Measurements from ENCODE around the gene TPRG1L. TPM values are rescaled to one million over a fixed set of nuclear protein-coding genes. Genes with fewer than 3 reads are reported as not detected.
"Not testable (repeated sequence)": the region's sequence is repeated elsewhere in the genome, so short reads cannot be mapped to it uniquely, and the experiment has no call there.

TPRG1L gene
- total RNA-seq, 1 donor from 2014 or later: 54.0 TPM

DNA sequence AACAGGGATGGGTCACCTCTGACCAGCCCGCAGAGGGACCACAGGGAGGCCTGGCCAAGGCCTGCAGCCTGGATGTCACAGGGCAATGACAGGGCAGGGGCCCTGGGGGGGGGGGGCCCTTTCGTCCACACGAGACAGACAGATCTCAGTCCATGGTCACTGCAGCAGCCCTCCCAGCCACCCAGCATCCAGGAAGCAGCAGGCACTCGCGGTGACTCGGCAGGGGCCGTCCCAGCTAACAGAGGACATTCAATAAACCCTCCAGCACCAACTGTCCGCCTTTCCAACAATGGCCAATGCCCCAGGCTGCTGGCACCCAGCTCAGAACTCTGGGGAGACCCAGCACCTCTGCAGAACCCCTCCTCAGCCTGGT, 46.4 kb upstream of the TPRG1L start:
- Histone ChIP-seq H3K27me3 (ENCODE audit: low read depth) (peaks cover 22% of the 10 kb centered on the region), H3K9me3 (replicated peaks) (no peaks in the 10 kb centered on the region), H3K36me3 (no peaks in the 10 kb centered on the region), H3K4me3 (no peak overlapping the region), H3K4me1 (no peaks in the 10 kb centered on the region), H3K27ac (replicated peaks) (no peak overlapping the region)
- intact Hi-C loops (cut with micrococcal nuclease): no loop called here
- TF ChIP-seq, protein P1, sequence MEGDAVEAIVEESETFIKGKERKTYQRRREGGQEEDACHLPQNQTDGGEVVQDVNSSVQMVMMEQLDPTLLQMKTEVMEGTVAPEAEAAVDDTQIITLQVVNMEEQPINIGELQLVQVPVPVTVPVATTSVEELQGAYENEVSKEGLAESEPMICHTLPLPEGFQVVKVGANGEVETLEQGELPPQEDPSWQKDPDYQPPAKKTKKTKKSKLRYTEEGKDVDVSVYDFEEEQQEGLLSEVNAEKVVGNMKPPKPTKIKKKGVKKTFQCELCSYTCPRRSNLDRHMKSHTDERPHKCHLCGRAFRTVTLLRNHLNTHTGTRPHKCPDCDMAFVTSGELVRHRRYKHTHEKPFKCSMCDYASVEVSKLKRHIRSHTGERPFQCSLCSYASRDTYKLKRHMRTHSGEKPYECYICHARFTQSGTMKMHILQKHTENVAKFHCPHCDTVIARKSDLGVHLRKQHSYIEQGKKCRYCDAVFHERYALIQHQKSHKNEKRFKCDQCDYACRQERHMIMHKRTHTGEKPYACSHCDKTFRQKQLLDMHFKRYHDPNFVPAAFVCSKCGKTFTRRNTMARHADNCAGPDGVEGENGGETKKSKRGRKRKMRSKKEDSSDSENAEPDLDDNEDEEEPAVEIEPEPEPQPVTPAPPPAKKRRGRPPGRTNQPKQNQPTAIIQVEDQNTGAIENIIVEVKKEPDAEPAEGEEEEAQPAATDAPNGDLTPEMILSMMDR (IDR thresholded peaks at IDR 0.05; ENCODE audit: borderline replicate concordance): no peak
- no peak for DNase-seq

DNA sequence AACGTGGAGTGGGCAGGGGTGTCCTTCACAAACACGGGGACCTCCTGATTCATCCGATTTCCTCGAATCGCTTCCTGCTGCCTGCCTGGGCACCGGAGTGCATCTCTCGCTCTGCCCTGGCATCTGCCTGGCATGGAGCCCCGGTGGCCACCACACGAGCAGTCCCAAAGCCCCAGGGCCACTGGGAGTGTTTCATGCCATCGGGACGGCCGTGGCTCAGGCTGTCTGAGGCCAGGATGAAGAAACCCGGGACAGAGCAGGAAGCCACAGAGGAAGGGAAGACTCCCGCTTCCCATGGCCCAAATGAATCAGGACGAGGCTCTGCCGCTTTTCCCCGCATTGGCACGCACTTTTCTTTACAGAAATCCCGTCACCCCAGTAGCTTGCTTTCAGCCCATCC, 45.9 kb upstream of the TPRG1L start:
- intact Hi-C loops (cut with micrococcal nuclease): no loop called here
- H3K36me3 ChIP-seq: no peaks in the 10 kb centered on the region

DNA sequence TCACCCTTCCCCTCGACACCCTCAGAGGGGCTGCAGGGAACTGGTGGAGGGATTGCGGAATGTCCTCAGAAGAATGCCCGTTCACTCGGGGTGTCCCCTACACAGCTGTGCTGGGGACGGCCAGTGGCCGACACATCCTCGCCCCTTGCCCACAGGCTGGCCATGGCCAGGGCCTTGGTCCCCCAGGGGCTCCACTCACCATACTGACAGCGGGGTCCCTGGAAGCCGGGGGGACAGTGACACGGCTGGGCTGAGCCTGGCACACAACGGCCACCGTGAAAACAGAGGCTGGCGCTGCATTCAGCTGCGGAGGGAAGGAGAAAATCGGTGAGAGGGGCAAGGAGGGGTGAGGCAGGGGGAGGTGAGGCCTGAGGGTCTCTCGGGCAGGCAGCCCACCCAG, 45.2 kb upstream of the TPRG1L start:
- no peak overlapping the region for H3K4me3 ChIP-seq
- intact Hi-C loops (cut with micrococcal nuclease): no loop called here
- TF ChIP-seq, protein P1 (IDR thresholded peaks at IDR 0.05; ENCODE audit: borderline replicate concordance): no peak
- H3K27me3 ChIP-seq (ENCODE audit: low read depth): peaks cover 22% of the 10 kb centered on the region
- no peaks in the 10 kb centered on the region for H3K4me1 ChIP-seq
- no peak overlapping the region for H3K27ac ChIP-seq (replicated peaks)
- H3K36me3 ChIP-seq: no peaks in the 10 kb centered on the region
- DNase-seq: no peak
- no peaks in the 10 kb centered on the region for H3K9me3 ChIP-seq (replicated peaks)

More for the DNA sequence above, 45.9 kb upstream of the TPRG1L start:
- H3K9me3 ChIP-seq (replicated peaks): no peaks in the 10 kb centered on the region
- no peak overlapping the region for H3K27ac ChIP-seq (replicated peaks)
- H3K4me3 ChIP-seq: no peak overlapping the region
- no peaks in the 10 kb centered on the region for H3K4me1 ChIP-seq
- peaks cover 22% of the 10 kb centered on the region for H3K27me3 ChIP-seq (ENCODE audit: low read depth)
- TF ChIP-seq, protein P1 (IDR thresholded peaks at IDR 0.05; ENCODE audit: borderline replicate concordance): no peak
- no peak for DNase-seq

DNA sequence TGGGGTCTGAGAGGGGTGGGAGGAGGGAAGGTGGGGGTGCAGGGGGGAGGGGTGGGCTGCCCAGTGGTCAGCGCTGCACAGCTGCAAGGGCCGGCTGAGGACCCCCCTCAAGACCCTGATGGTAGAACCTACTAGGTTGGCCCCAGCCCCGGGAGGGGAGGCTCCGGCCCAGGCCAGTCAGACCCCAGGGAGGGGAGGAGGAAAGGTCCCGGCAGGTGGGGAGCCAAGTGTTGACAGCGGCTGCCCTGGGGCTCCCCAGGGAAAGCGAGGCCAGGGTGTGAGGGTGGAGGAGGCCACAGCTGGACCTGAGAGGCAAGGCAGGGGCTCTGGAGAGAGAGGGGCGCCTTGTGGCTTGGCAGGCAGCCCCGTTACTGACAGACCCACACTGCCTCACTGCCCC, 44.6 kb upstream of the TPRG1L start:
- H3K27ac ChIP-seq (replicated peaks): no peak overlapping the region
- no peaks in the 10 kb centered on the region for H3K36me3 ChIP-seq
- H3K4me1 ChIP-seq: no peaks in the 10 kb centered on the region
- intact Hi-C loops (cut with micrococcal nuclease): no loop called here
- TF ChIP-seq, protein P1 (IDR thresholded peaks at IDR 0.05; ENCODE audit: borderline replicate concordance): no peak
- H3K4me3 ChIP-seq: no peak overlapping the region
- peaks cover 22% of the 10 kb centered on the region for H3K27me3 ChIP-seq (ENCODE audit: low read depth)
- no peak for DNase-seq
- no peaks in the 10 kb centered on the region for H3K9me3 ChIP-seq (replicated peaks)

DNA sequence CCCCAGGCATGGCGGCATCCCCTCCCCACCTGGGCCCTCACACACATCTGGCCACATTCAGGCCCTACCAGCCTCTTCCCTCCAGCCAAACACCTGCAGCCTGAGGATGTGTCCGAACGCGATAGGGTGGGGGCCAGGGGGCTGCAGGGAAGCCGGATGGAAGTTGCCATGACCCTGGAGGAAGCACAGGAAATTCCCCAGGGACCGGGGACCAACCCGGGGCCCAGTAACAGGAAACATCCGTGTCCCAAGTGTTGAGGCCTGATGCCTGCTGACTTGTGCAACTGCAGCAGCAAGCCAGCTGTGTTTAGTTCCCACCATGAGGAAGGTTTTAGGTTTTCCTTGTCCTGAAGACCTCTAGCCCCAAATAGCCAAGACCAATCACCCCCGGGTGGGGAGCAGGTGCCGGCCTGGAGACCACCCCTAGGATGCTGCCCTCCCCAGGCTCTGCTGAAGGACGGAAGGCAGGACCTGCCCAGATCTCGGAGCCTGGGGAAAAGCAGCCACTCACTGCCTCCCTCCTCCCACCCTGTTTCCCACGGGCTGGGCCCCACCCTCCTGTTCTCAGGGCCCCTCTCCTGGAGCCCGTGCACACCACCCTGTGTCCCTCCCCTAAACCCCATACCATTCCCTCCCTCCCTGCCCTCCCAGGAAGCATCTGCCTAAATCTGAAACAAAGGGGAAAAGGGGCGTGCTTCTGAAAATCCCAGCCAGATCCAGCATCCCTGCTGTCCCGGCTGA, 43.3 kb upstream of the TPRG1L start:
- H3K36me3 ChIP-seq: no peaks in the 10 kb centered on the region
- peaks cover 22% of the 10 kb centered on the region for H3K27me3 ChIP-seq (ENCODE audit: low read depth)
- H3K4me3 ChIP-seq: no peak overlapping the region
- no peak for DNase-seq
- TF ChIP-seq, protein P1 (IDR thresholded peaks at IDR 0.05; ENCODE audit: borderline replicate concordance): no peak
- no peak overlapping the region for H3K27ac ChIP-seq (replicated peaks)
- intact Hi-C loops (cut with micrococcal nuclease): no loop called here
- no peaks in the 10 kb centered on the region for H3K9me3 ChIP-seq (replicated peaks)
- H3K4me1 ChIP-seq: no peaks in the 10 kb centered on the region

DNA sequence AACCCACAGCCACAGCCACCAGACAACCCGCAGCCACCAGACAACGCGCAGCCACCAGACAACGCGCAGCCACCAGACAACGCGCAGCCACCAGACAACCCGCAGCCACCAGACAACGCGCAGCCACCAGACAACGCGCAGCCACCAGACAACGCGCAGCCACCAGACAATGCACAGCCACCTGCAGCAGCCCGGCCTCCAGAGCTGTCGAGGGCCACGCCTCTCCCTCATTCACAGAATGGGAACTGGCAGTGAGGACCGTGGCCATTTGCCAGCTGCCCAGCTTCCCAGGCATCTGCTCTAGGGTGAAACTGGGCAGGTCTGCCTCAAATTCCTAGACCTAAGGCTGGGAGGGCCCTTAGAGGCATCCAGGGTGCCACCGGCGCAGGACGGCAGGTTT, 41.1 kb upstream of the TPRG1L start:
- intact Hi-C loops (cut with micrococcal nuclease); H3K9me3 ChIP-seq (replicated peaks); H3K4me3 ChIP-seq; DNase-seq; H3K36me3 ChIP-seq; H3K27ac ChIP-seq (replicated peaks); H3K4me1 ChIP-seq: not testable (repeated sequence)
- H3K27me3 ChIP-seq (ENCODE audit: low read depth): peaks cover 22% of the 10 kb centered on the region
